Measurements from ENCODE around the gene DIPK2A. TPM values are rescaled to one million over a fixed set of nuclear protein-coding genes. Genes with fewer than 3 reads are reported as not detected.

DIPK2A gene
- total RNA-seq, 1 experiment from 2014 or later = 11.0 TPM

- no peak for DNase-seq (ENCODE audit: low read depth, low spot score)
- H3K4me1 ChIP-seq (ENCODE audit: control insufficient read depth in 1 of 2, insufficient read depth in 2 of 2, low read length in 2 of 2) = no peaks in the 10 kb centered on the region
- H3K36me3 ChIP-seq (ENCODE audit: control insufficient read depth in 1 of 2, insufficient read depth in 2 of 2, low read length in 2 of 2) = no peaks in the 10 kb centered on the region
- no peak overlapping the region for H3K9ac ChIP-seq (ENCODE audit: low read length)
- no TSS peak for BruUV-seq (replicated peaks)
- ATAC-seq = no peak
- H3K27ac ChIP-seq (ENCODE audit: low read depth, low read length) = no peak overlapping the region
- TF ChIP-seq SP1 (IDR thresholded peaks at IDR 0.05; ENCODE audit: low read depth) = no peak
- no peak for TF ChIP-seq EZH2phosphoT487 (IDR thresholded peaks at IDR 0.05; ENCODE audit: borderline replicate concordance)
- no peak for TF ChIP-seq TCF7L2 (IDR thresholded peaks at IDR 0.05; ENCODE audit: borderline replicate concordance, extremely low read depth, insufficient read depth, insufficient read length)
- TF ChIP-seq FOSL1 (IDR thresholded peaks at IDR 0.05; ENCODE audit: low read depth) = no peak
- no peak for TF ChIP-seq JUND (IDR thresholded peaks at IDR 0.05)
- TF ChIP-seq CTCF (IDR thresholded peaks at IDR 0.05 in 2 of 3, conservative IDR thresholded peaks at IDR 0.05 in 1 of 3; ENCODE audit: borderline replicate concordance in 1 of 3, insufficient read depth in 1 of 3, low read depth in 2 of 3, low read length in 2 of 3) = no peak
- TF ChIP-seq ATF3 (IDR thresholded peaks at IDR 0.05) = no peak
- no peak for TF ChIP-seq CEBPB (IDR thresholded peaks at IDR 0.05; ENCODE audit: low read depth)
- H2AFZ ChIP-seq (ENCODE audit: low read depth, low read length, poor library complexity, severe bottlenecking) = no peak overlapping the region
- H3K9me3 ChIP-seq (ENCODE audit: control insufficient read depth in 1 of 2, insufficient read depth in 1 of 2, low read depth in 1 of 2, low read length in 2 of 2) = peaks cover 0 to 6% of the 10 kb centered on the region in 2 experiments; a peak in 1 of 4 replicates
- intact Hi-C loops (cut with micrococcal nuclease) = no loop called here
- ChIA-PET CTCF (no interaction called here), POLR2A (interaction anchor here (1.6 kb wide), 1 partner anchor 17 kb away, joined by 6 read pairs; the partner anchor contains the start of gene DIPK2A), RAD21 (ENCODE audit: low non-redundant PET in 1 of 2, low total read pairs in 2 of 2, uncharacterized antibody in 2 of 2, unreplicated experiment in 2 of 2) (no interaction called here)
- no peak overlapping the region for H3K4me3 ChIP-seq (replicated peaks in 1 of 2; ENCODE audit: low read depth in 1 of 2, low read length in 2 of 2)
- H3K27me3 ChIP-seq (ENCODE audit: insufficient read depth, low read length) = no peaks in the 10 kb centered on the region
- no peak overlapping the region for H3K4me2 ChIP-seq (ENCODE audit: low read length)
- H4K20me1 ChIP-seq (ENCODE audit: insufficient read depth) = no peaks in the 10 kb centered on the region
- no peaks in the 10 kb centered on the region for H3K79me2 ChIP-seq (ENCODE audit: insufficient read depth, low read length)
- H3K9me2 ChIP-seq (ENCODE audit: insufficient read depth) = no peaks in the 10 kb centered on the region
Measured at GRCh38 chr3:143955113-143955512, 16.5 kb upstream of the DIPK2A start.

- POLR2A ChIA-PET = interaction anchor here (1.2 kb wide), 1 partner anchor 15 kb away, joined by 6 read pairs; the partner anchor contains the start of gene DIPK2A
- CTCF ChIA-PET = interaction anchor here (1.5 kb wide), 1 partner anchor 11 kb away, joined by 3 read pairs; no protein-coding TSS in a partner anchor
- DNase-seq (ENCODE audit: low read depth, low spot score) (no peak), ATAC-seq (no peak)
- Histone ChIP-seq H3K9ac (ENCODE audit: low read length) (no peak overlapping the region), H3K79me2 (ENCODE audit: insufficient read depth, low read length) (no peaks in the 10 kb centered on the region), H3K27me3 (ENCODE audit: insufficient read depth, low read length) (no peaks in the 10 kb centered on the region), H3K4me2 (ENCODE audit: low read length) (no peak overlapping the region), H3K4me3 (replicated peaks in 1 of 2; ENCODE audit: low read depth in 1 of 2, low read length in 2 of 2) (no peak overlapping the region), H3K36me3 (ENCODE audit: control insufficient read depth in 1 of 2, insufficient read depth in 2 of 2, low read length in 2 of 2) (no peaks in the 10 kb centered on the region), H4K20me1 (ENCODE audit: insufficient read depth) (no peaks in the 10 kb centered on the region), H2AFZ (ENCODE audit: low read depth, low read length, poor library complexity, severe bottlenecking) (no peak overlapping the region), H3K27ac (ENCODE audit: low read depth, low read length) (no peak overlapping the region), H3K9me3 (ENCODE audit: control insufficient read depth in 1 of 2, insufficient read depth in 1 of 2, low read depth in 1 of 2, low read length in 2 of 2) (peaks cover 0 to 6% of the 10 kb centered on the region in 2 experiments; a peak in 1 of 4 replicates), H3K9me2 (ENCODE audit: insufficient read depth) (no peaks in the 10 kb centered on the region), H3K4me1 (ENCODE audit: control insufficient read depth in 1 of 2, insufficient read depth in 2 of 2, low read length in 2 of 2) (no peaks in the 10 kb centered on the region)
- RAD21 ChIA-PET (ENCODE audit: low non-redundant PET in 1 of 2, low total read pairs in 2 of 2, uncharacterized antibody in 2 of 2, unreplicated experiment in 2 of 2) = no interaction called here
- intact Hi-C loops (cut with micrococcal nuclease) = no loop called here
- no TSS peak for BruUV-seq (replicated peaks)
- TF ChIP-seq EGR1 (IDR thresholded peaks at IDR 0.05; ENCODE audit: low read depth) = no peak
- TF ChIP-seq ELF1 (IDR thresholded peaks at IDR 0.05; ENCODE audit: borderline replicate concordance, low read depth) = no peak
- TF ChIP-seq SRF (IDR thresholded peaks at IDR 0.05; ENCODE audit: low read depth) = no peak
- TF ChIP-seq MAX (IDR thresholded peaks at IDR 0.05) = no peak
- no peak for TF ChIP-seq RAD21 (IDR thresholded peaks at IDR 0.05; ENCODE audit: low read depth)
- TF ChIP-seq SP1 (IDR thresholded peaks at IDR 0.05; ENCODE audit: low read depth) = no peak
- TF ChIP-seq ATF3 (IDR thresholded peaks at IDR 0.05) = no peak
- TF ChIP-seq CBX3 (IDR thresholded peaks at IDR 0.05; ENCODE audit: low read depth) = no peak
- TF ChIP-seq EZH2 (IDR thresholded peaks at IDR 0.05) = no peak
- TF ChIP-seq POLR2A (IDR thresholded peaks at IDR 0.05; ENCODE audit: borderline replicate concordance, extremely low read depth, insufficient read depth, insufficient read length) = no peak
- no peak for TF ChIP-seq ZFX (IDR thresholded peaks at IDR 0.05)
- TF ChIP-seq ZNF274 (IDR thresholded peaks at IDR 0.05; ENCODE audit: low read depth, low read length) = no peak
- no peak for TF ChIP-seq CTCF (IDR thresholded peaks at IDR 0.05 in 2 of 3, conservative IDR thresholded peaks at IDR 0.05 in 1 of 3; ENCODE audit: borderline replicate concordance in 1 of 3, insufficient read depth in 1 of 3, low read depth in 2 of 3, low read length in 2 of 3)
Measured at GRCh38 chr3:143956838-143957237, 14.8 kb upstream of the DIPK2A start.

Measured in HCT116 (cell line).